ENCODE measurements around the gene C9orf153. TPM values are rescaled to one million over a fixed set of nuclear protein-coding genes. Genes with fewer than 3 reads are reported as not detected.
"Not testable (repeated sequence)": the region's sequence is repeated elsewhere in the genome, so short reads cannot be mapped to it uniquely, and the experiment has no call there.

Gene C9orf153
- total RNA-seq, 2 donors from 2014 or later, result 0.68 to 0.92 TPM

- H3K9me3 ChIP-seq, result no peaks in the 10 kb centered on the region
- DNase-seq (ENCODE audit: low spot score), result no peak
- no peak overlapping the region for H3K27ac ChIP-seq
- ATAC-seq (ENCODE audit: insufficient number of reproducible peaks, low FRiP score, low read depth), result no peak
- TF ChIP-seq, protein P1, sequence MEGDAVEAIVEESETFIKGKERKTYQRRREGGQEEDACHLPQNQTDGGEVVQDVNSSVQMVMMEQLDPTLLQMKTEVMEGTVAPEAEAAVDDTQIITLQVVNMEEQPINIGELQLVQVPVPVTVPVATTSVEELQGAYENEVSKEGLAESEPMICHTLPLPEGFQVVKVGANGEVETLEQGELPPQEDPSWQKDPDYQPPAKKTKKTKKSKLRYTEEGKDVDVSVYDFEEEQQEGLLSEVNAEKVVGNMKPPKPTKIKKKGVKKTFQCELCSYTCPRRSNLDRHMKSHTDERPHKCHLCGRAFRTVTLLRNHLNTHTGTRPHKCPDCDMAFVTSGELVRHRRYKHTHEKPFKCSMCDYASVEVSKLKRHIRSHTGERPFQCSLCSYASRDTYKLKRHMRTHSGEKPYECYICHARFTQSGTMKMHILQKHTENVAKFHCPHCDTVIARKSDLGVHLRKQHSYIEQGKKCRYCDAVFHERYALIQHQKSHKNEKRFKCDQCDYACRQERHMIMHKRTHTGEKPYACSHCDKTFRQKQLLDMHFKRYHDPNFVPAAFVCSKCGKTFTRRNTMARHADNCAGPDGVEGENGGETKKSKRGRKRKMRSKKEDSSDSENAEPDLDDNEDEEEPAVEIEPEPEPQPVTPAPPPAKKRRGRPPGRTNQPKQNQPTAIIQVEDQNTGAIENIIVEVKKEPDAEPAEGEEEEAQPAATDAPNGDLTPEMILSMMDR (IDR thresholded peaks at IDR 0.05), result no peak
- H3K36me3 ChIP-seq, result peaks cover 57% of the 10 kb centered on the region
- no peak overlapping the region for H3K4me3 ChIP-seq
- no peaks in the 10 kb centered on the region for H3K27me3 ChIP-seq (replicated peaks; ENCODE audit: insufficient read depth)
- no peaks in the 10 kb centered on the region for H3K4me1 ChIP-seq (ENCODE audit: control insufficient read depth in 1 of 2, low read depth in 2 of 2)
Measured at GRCh38 chr9:86300701-86301100, 41.2 kb upstream of the C9orf153 start.

DNA sequence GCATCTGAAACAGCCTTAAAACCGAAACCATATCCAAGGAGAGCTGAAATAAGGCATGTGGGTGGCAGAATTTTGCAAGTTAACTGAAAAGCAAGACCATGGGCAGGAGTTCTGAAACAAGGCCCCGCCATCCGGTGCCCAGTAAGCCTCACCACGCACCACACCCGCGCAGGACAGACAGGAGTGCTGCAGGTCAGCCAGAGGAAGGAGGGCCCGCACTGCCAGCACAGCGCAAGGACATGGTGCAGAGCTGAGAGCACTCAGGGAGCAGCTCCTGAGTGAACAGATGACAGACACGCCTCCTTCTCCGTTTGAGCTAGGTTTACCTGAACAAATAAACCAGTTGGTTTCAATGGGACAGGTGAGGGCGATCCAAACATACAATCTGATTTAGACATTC, 39.4 kb upstream of the C9orf153 start:
- Histone ChIP-seq H3K36me3 (peaks cover 47% of the 10 kb centered on the region), H3K27me3 (replicated peaks; ENCODE audit: insufficient read depth) (no peaks in the 10 kb centered on the region), H3K4me1 (ENCODE audit: control insufficient read depth in 1 of 2, low read depth in 2 of 2) (no peaks in the 10 kb centered on the region), H3K4me3 (no peak overlapping the region), H3K9me3 (no peaks in the 10 kb centered on the region), H3K27ac (no peak overlapping the region)
- no peak for ATAC-seq (ENCODE audit: insufficient number of reproducible peaks, low FRiP score, low read depth)
- TF ChIP-seq, protein P1 (IDR thresholded peaks at IDR 0.05), result no peak
- DNase-seq (ENCODE audit: low spot score), result no peak

- not testable (repeated sequence) for H3K9me3 ChIP-seq; H3K27ac ChIP-seq; H3K4me1 ChIP-seq (ENCODE audit: control insufficient read depth in 1 of 2, low read depth in 2 of 2); ATAC-seq (ENCODE audit: insufficient number of reproducible peaks, low FRiP score, low read depth); DNase-seq (ENCODE audit: low spot score); H3K4me3 ChIP-seq; H3K27me3 ChIP-seq (replicated peaks; ENCODE audit: insufficient read depth); H3K36me3 ChIP-seq
Measured at GRCh38 chr9:86290341-86290740, 30.9 kb upstream of the C9orf153 start.

GRCh38 chr9:86288499-86289198, 29.2 kb upstream of the C9orf153 start:
- Histone ChIP-seq H3K36me3 (no peaks in the 10 kb centered on the region), H3K27me3 (replicated peaks; ENCODE audit: insufficient read depth) (no peaks in the 10 kb centered on the region), H3K4me3 (no peak overlapping the region), H3K9me3 (no peaks in the 10 kb centered on the region), H3K4me1 (ENCODE audit: control insufficient read depth in 1 of 2, low read depth in 2 of 2) (no peaks in the 10 kb centered on the region), H3K27ac (no peak overlapping the region)
- DNase-seq (ENCODE audit: low spot score) (no peak), ATAC-seq (ENCODE audit: insufficient number of reproducible peaks, low FRiP score, low read depth) (no peak)
- TF ChIP-seq, protein P1 (IDR thresholded peaks at IDR 0.05), result no peak

- ATAC-seq (ENCODE audit: insufficient number of reproducible peaks, low FRiP score, low read depth), result no peak
- H3K27me3 ChIP-seq (replicated peaks; ENCODE audit: insufficient read depth), result no peaks in the 10 kb centered on the region
- no peaks in the 10 kb centered on the region for H3K9me3 ChIP-seq
- H3K36me3 ChIP-seq, result no peaks in the 10 kb centered on the region
- TF ChIP-seq, protein P1 (IDR thresholded peaks at IDR 0.05), result no peak
- DNase-seq (ENCODE audit: low spot score), result no peak
- no peak overlapping the region for H3K27ac ChIP-seq
- H3K4me3 ChIP-seq, result no peak overlapping the region
- H3K4me1 ChIP-seq (ENCODE audit: control insufficient read depth in 1 of 2, low read depth in 2 of 2), result peaks cover 4% of the 10 kb centered on the region in 2 donors
Measured at GRCh38 chr9:86287013-86287412, 27.6 kb upstream of the C9orf153 start.

GRCh38 chr9:86286278-86286677, 26.8 kb upstream of the C9orf153 start:
- H3K4me1 ChIP-seq (ENCODE audit: control insufficient read depth in 1 of 2, low read depth in 2 of 2), result peaks cover 5 to 7% of the 10 kb centered on the region in 2 donors
- H3K36me3 ChIP-seq, result no peaks in the 10 kb centered on the region
- DNase-seq (ENCODE audit: low spot score) (no peak), ATAC-seq (ENCODE audit: insufficient number of reproducible peaks, low FRiP score, low read depth) (no peak)
- H3K4me3 ChIP-seq, result no peak overlapping the region
- H3K27ac ChIP-seq, result no peak overlapping the region
- no peaks in the 10 kb centered on the region for H3K9me3 ChIP-seq
- TF ChIP-seq, protein P1 (IDR thresholded peaks at IDR 0.05), result no peak
- H3K27me3 ChIP-seq (replicated peaks; ENCODE audit: insufficient read depth), result no peaks in the 10 kb centered on the region
